Ishikawa (cell line): ENCODE results near the gene MEI4.

Experiments used
- CEBPB ChIP-seq: IDR thresholded peaks from 2 replicates; pipeline ENCODE4 v1.6.1; 2012
- CREB1 ChIP-seq: IDR thresholded peaks from 2 replicates; pipeline ENCODE4 v1.6.1; 2012; ENCODE audit warnings: low read depth
- EGR1 ChIP-seq: IDR thresholded peaks from 2 replicates; pipeline ENCODE4 v1.6.1; 2012
- EP300 ChIP-seq: IDR thresholded peaks from 2 replicates; pipeline ENCODE4 v1.6.1; 2012; ENCODE audit warnings: borderline replicate concordance
- FOXM1 ChIP-seq: IDR thresholded peaks from 2 replicates; pipeline ENCODE4 v1.6.1; 2012; ENCODE audit warnings: low read depth, borderline replicate concordance
- MAX ChIP-seq: IDR thresholded peaks from 2 replicates; pipeline ENCODE4 v1.6.1; 2012
- NFIC ChIP-seq: IDR thresholded peaks from 2 replicates; pipeline ENCODE4 v1.6.1; 2012
- RAD21 ChIP-seq: IDR thresholded peaks from 2 replicates; pipeline ENCODE4 v1.6.1; 2012; ENCODE audit warnings: low read depth
- REST ChIP-seq: IDR thresholded peaks from 2 replicates; pipeline ENCODE4 v1.6.1; 2012; ENCODE audit warnings: low read depth, mild to moderate bottlenecking
- TAF1 ChIP-seq: IDR thresholded peaks from 2 replicates; pipeline ENCODE4 v1.6.1; 2012; ENCODE audit warnings: low read depth, mild to moderate bottlenecking
- TCF12 ChIP-seq: IDR thresholded peaks from 2 replicates; pipeline ENCODE4 v1.6.1; 2012; ENCODE audit warnings: low read depth
- TEAD4 ChIP-seq: IDR thresholded peaks from 2 replicates; pipeline ENCODE4 v1.6.1; 2012
- USF1 ChIP-seq: IDR thresholded peaks from 2 replicates; pipeline ENCODE4 v1.6.1; 2012
- YY1 ChIP-seq: IDR thresholded peaks from 2 replicates; pipeline ENCODE4 v1.6.1; 2012; ENCODE audit warnings: low read depth
- ZBTB7A ChIP-seq: IDR thresholded peaks from 2 replicates; pipeline ENCODE4 v1.6.1; 2012; ENCODE audit warnings: low read depth

The MEI4 gene

GRCh38 chr6:77815531-77815930, 162.7 kb downstream of the MEI4 start:
- TF ChIP-seq CREB1 (no peak), RAD21 (no peak), EGR1 (no peak), CEBPB (no peak), FOXM1 (no peak), YY1 (no peak), NFIC (no peak), TCF12 (no peak), TEAD4 (no peak), REST (no peak), USF1 (no peak), ZBTB7A (no peak), TAF1 (no peak), MAX (no peak)

GRCh38 chr6:77816766-77817270, 164.0 kb downstream of the MEI4 start:
- TF ChIP-seq TEAD4 (no peak), MAX (no peak), TAF1 (no peak), EGR1 (no peak)

GRCh38 chr6:77822265-77822664, 169.4 kb downstream of the MEI4 start:
- TF ChIP-seq MAX (no peak), EP300 (no peak), TAF1 (no peak), RAD21 (no peak), FOXM1 (no peak), YY1 (no peak), EGR1 (no peak)

GRCh38 chr6:77825204-77825603, 172.4 kb downstream of the MEI4 start:
- TF ChIP-seq NFIC, result no peak
- TF ChIP-seq EP300, result no peak
- no peak for TF ChIP-seq CREB1
- TF ChIP-seq ZBTB7A, result no peak
- TF ChIP-seq YY1, result no peak
- TF ChIP-seq FOXM1, result no peak

GRCh38 chr6:77829736-77830135, 176.9 kb downstream of the MEI4 start:
- TF ChIP-seq TCF12, result no peak

GRCh38 chr6:77834591-77834996, 181.8 kb downstream of the MEI4 start:
- TF ChIP-seq USF1 (no peak), EP300 (no peak), ZBTB7A (no peak), MAX (no peak)

- TF ChIP-seq CEBPB, result no peak
- no peak for TF ChIP-seq TAF1
- TF ChIP-seq RAD21, result no peak
- no peak for TF ChIP-seq EP300
- TF ChIP-seq FOXM1, result no peak
- TF ChIP-seq NFIC, result no peak
- no peak for TF ChIP-seq USF1
- TF ChIP-seq MAX, result no peak
- no peak for TF ChIP-seq TCF12
- TF ChIP-seq ZBTB7A, result no peak
- no peak for TF ChIP-seq TEAD4
- TF ChIP-seq CREB1, result no peak
- TF ChIP-seq YY1, result no peak
- no peak for TF ChIP-seq REST
- no peak for TF ChIP-seq EGR1
Observed at GRCh38 chr6:77837034-77837784, 184.4 kb downstream of the MEI4 start.
